Endothelial cell of umbilical vein (primary cell): Measurements from ENCODE around the gene CTIF. TPM values are rescaled to one million over a fixed set of nuclear protein-coding genes. Genes with fewer than 3 reads are reported as not detected.

Source experiments
- BruUV-seq: library from RNA; stranded (reverse); fragments of 400-500 nt; replicated peaks from 2 replicates; lab custom pipeline; 2021; lab: Mats Ljungman, UMichigan
- CTCF ChIA-PET: fragments of 300-600, 350-600 bp; sonication (Branson Sonifier 250); formaldehyde crosslinking; loops from one replicate; lab custom pipeline; 2021; ENCODE audit warnings: antibody characterized with exemption, inconsistent platforms; lab: Charles Lee
- POLR2A ChIA-PET: fragments of 300-600, 350-600 bp; sonication (Branson Sonifier 250); formaldehyde crosslinking; loops from one replicate; lab custom pipeline; 2021; ENCODE audit warnings: antibody characterized with exemption, inconsistent platforms; lab: Charles Lee
- DNase-seq: peaks from one replicate; pipeline ENCODE4 v3.0.0-alpha.2; 2011; ENCODE audit warnings: low read depth, low spot score
- FAIRE-seq: peaks from 2 replicates; lab custom pipeline; 2011; peaks lifted over from hg19 to GRCh38; lab: Jason Lieb, UNC
- H2AFZ ChIP-seq: 2 replicates; pipeline ENCODE4 v1.6.0; 2012; ENCODE audit warnings: low read depth, low read length, control low read depth, inconsistent platforms
- H3K27ac ChIP-seq: 2 replicates; pipeline ENCODE4 v1.5.1; 2011; ENCODE audit warnings: low read depth, mild to moderate bottlenecking, control low read depth, low read length, moderate library complexity; ENCODE audit not compliant: insufficient read depth
- H3K27me3 ChIP-seq, 2 experiments: 2 replicates each; pipeline versions ENCODE4 v1.6.0 to v1.6.1; 2011; ENCODE audit warnings: low read length in 2 of 2, mixed read lengths in 1 of 2; ENCODE audit not compliant: control insufficient read depth in 2 of 2, insufficient read depth in 2 of 2
- H3K36me3 ChIP-seq, 2 experiments: 2 replicates in 1 of 2; 3 replicates in 1 of 2; pipeline ENCODE4 v1.5.1; 2011; ENCODE audit warnings: low read length in 2 of 2, mild to moderate bottlenecking in 1 of 2, moderate library complexity in 1 of 2; ENCODE audit not compliant: control insufficient read depth in 2 of 2, insufficient read depth in 2 of 2; ENCODE audit errors: extremely low read depth in 1 of 2
- H3K4me1 ChIP-seq: 3 replicates; pipeline ENCODE4 v1.5.1; 2011; ENCODE audit warnings: mild to moderate bottlenecking, low read length; ENCODE audit not compliant: control insufficient read depth, insufficient read depth; ENCODE audit errors: extremely low read depth
- H3K4me2 ChIP-seq: 2 replicates; pipeline ENCODE4 v1.6.1; 2011; ENCODE audit warnings: low read length, control low read depth, mixed read lengths; ENCODE audit not compliant: insufficient read depth
- H3K4me3 ChIP-seq, 3 experiments: fragments of 200-600 bp in 1 of 3; sonication (generic), shearing (Covaris generic) in 1 of 3; replicated peaks in 1 of 3; 2 replicates each; pipeline ENCODE4 v1.5.1; 2011 to 2016; ENCODE audit warnings: control low read depth in 3 of 3, low read length in 3 of 3, mild to moderate bottlenecking in 2 of 3, inconsistent platforms in 1 of 3, low read depth in 1 of 3, moderate library complexity in 1 of 3; ENCODE audit not compliant: insufficient read depth in 1 of 3
- H3K79me2 ChIP-seq: 2 replicates; pipeline ENCODE4 v1.6.0; 2012; ENCODE audit warnings: low read length, inconsistent platforms; ENCODE audit not compliant: control insufficient read depth, insufficient read depth
- H3K9ac ChIP-seq: replicated peaks from 2 replicates; pipeline ENCODE3; 2011; ENCODE audit warnings: low read length, control low read depth; ENCODE audit not compliant: insufficient read depth; ENCODE audit errors: extremely low read depth
- H3K9me1 ChIP-seq: replicated peaks from 3 replicates; pipeline ENCODE4 v1.6.0; 2011; ENCODE audit warnings: mild to moderate bottlenecking, low read length; ENCODE audit not compliant: control insufficient read depth, insufficient read depth; ENCODE audit errors: extremely low read depth
- H3K9me3 ChIP-seq: replicated peaks from 2 replicates; pipeline ENCODE4 v1.5.1; 2012; ENCODE audit warnings: low read length, inconsistent platforms; ENCODE audit not compliant: control insufficient read depth, insufficient read depth
- H4K20me1 ChIP-seq: replicated peaks from 2 replicates; pipeline ENCODE3; 2011; ENCODE audit warnings: mild to moderate bottlenecking, low read length; ENCODE audit not compliant: control insufficient read depth, insufficient read depth; ENCODE audit errors: extremely low read depth
- EZH2 ChIP-seq: IDR thresholded peaks from 2 replicates; pipeline ENCODE4 v1.6.1; 2012; ENCODE audit warnings: borderline replicate concordance, low read depth, mild to moderate bottlenecking, moderate library complexity, low read length, inconsistent platforms; ENCODE audit not compliant: severe bottlenecking
- FOS ChIP-seq: IDR thresholded peaks from 2 replicates; pipeline ENCODE4 v1.6.1; 2011; ENCODE audit warnings: mild to moderate bottlenecking, low read length, moderate library complexity, borderline replicate concordance; ENCODE audit not compliant: insufficient read depth
- GATA2 ChIP-seq: IDR thresholded peaks from 2 replicates; pipeline ENCODE4 v1.7.0; 2011; ENCODE audit warnings: low read depth, mild to moderate bottlenecking, moderate library complexity, mixed read lengths, low read length; ENCODE audit not compliant: insufficient read length, insufficient read depth
- JUN ChIP-seq: IDR thresholded peaks from 2 replicates; pipeline ENCODE4 v1.6.1; 2011; ENCODE audit warnings: borderline replicate concordance, low read depth; ENCODE audit not compliant: insufficient read length, insufficient read depth
- MYC ChIP-seq: IDR thresholded peaks from one replicate; pipeline ENCODE4 v1.6.1; 2011; ENCODE audit warnings: mild to moderate bottlenecking, low read depth, low read length
- POLR2A ChIP-seq: IDR thresholded peaks from 2 replicates; pipeline ENCODE4 v1.6.1; 2012; ENCODE audit warnings: low read depth, mild to moderate bottlenecking, control low read depth, low read length
- POLR2AphosphoS5 ChIP-seq: IDR thresholded peaks from 2 replicates; pipeline ENCODE4 v1.6.1; 2012; ENCODE audit warnings: low read depth, mild to moderate bottlenecking, control low read depth, low read length, moderate library complexity; ENCODE audit not compliant: insufficient read depth
- dilution Hi-C: fragments of 300-500 bp; cut with MboI; formaldehyde crosslinking; loops from one replicate; pipeline ENCODE4 v1.15.0; 2019; ENCODE audit warnings: low sequenced_read_pairs; ENCODE audit not compliant: extremely low pct_ligation_motif_present
- intact Hi-C: fragments of 100-400 bp; cut with micrococcal nuclease; formaldehyde crosslinking; loops from one replicate; pipeline ENCODE4 v1.10.0; 2022
- polyA plus RNA-seq, 4 experiments: library from polyadenylated mRNA; depleted of rRNA in 3 of 4; stranded (reverse) in 3 of 4; unstranded in 1 of 4; fragments of >200 nt; gene quantifications; 2 replicates each; pipeline versions ENCODE4 v1.2.1 to v1.2.3, GENCODE V29; 2011 to 2012; ENCODE audit warnings: missing spikeins in 1 of 4
- total RNA-seq: library from RNA; stranded (reverse); gene quantifications from 2 replicates; pipeline ENCODE4 v1.2.3, GENCODE V29; 2021
- TF ChIP-seq, protein P1 (sequence below), 2 donors: IDR thresholded peaks; 1 replicate in 1 of 2; 2 replicates in 1 of 2; pipeline ENCODE4 v1.5.1; 2011; ENCODE audit warnings: low read length in 2 of 2, mild to moderate bottlenecking in 2 of 2, moderate library complexity in 2 of 2, control low read depth in 1 of 2, inconsistent platforms in 1 of 2, low read depth in 1 of 2; ENCODE audit not compliant: insufficient read depth in 1 of 2; ENCODE audit errors: extremely low read depth in 1 of 2
- TF ChIP-seq, protein P2 (sequence below): IDR thresholded peaks from 2 replicates; pipeline ENCODE4 v1.6.1; 2011; ENCODE audit not compliant: insufficient read depth, insufficient read length

Gene CTIF
- total and polyA plus RNA-seq, 2 donors (not counting 3 experiments of a cell fraction or from before 2014, with no cell fraction given) = 20.9 to 57.7 TPM

DNA sequence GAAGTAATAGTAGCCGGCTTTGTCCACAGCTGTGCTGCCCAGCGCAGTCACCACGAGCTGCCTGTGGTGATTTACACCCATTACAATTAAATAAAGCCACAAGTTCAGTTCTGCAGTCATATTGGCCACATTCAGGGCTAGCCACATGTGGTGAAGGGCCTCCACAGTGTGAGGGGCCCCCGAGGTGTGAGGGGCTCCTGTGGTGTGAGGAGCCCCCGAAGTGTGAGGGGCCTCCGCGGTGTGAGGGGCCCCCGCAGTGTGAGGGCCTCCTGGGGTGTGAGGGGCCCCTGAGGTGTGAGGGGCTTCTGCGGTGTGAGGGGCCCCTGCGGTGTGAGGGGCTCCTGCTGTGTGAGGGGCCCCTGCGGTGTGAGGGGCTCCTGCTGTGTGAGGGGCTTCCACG lies 191.2 kb downstream of the CTIF start:
- H3K4me1 ChIP-seq = peaks cover 3% of the 10 kb centered on the region
- no peaks in the 10 kb centered on the region for H3K9me3 ChIP-seq
- DNase-seq (no peak), FAIRE-seq (no peak)
- TF ChIP-seq POLR2AphosphoS5 = no peak
- no peak for TF ChIP-seq EZH2
- TF ChIP-seq MYC = no peak
- no peak for TF ChIP-seq JUN
- no peak for TF ChIP-seq POLR2A
- TF ChIP-seq, protein P1, sequence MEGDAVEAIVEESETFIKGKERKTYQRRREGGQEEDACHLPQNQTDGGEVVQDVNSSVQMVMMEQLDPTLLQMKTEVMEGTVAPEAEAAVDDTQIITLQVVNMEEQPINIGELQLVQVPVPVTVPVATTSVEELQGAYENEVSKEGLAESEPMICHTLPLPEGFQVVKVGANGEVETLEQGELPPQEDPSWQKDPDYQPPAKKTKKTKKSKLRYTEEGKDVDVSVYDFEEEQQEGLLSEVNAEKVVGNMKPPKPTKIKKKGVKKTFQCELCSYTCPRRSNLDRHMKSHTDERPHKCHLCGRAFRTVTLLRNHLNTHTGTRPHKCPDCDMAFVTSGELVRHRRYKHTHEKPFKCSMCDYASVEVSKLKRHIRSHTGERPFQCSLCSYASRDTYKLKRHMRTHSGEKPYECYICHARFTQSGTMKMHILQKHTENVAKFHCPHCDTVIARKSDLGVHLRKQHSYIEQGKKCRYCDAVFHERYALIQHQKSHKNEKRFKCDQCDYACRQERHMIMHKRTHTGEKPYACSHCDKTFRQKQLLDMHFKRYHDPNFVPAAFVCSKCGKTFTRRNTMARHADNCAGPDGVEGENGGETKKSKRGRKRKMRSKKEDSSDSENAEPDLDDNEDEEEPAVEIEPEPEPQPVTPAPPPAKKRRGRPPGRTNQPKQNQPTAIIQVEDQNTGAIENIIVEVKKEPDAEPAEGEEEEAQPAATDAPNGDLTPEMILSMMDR (IDR thresholded peaks at IDR 0.05; ENCODE audit: extremely low read depth in 1 of 2, insufficient read depth in 1 of 2, low read depth in 1 of 2, low read length in 2 of 2) = no peak
- TF ChIP-seq GATA2 = no peak
- TF ChIP-seq, protein P2, sequence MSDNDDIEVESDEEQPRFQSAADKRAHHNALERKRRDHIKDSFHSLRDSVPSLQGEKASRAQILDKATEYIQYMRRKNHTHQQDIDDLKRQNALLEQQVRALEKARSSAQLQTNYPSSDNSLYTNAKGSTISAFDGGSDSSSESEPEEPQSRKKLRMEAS = no peak
- no peak for TF ChIP-seq FOS
- no peak overlapping the region for H3K4me2 ChIP-seq
- no peaks in the 10 kb centered on the region for H4K20me1 ChIP-seq
- H3K79me2 ChIP-seq = no peaks in the 10 kb centered on the region
- H3K36me3 ChIP-seq = no peaks in the 10 kb centered on the region
- intact Hi-C loops = no loop called here
- no peak overlapping the region for H3K27ac ChIP-seq
- no peak overlapping the region for H2AFZ ChIP-seq
- H3K9me1 ChIP-seq = no peaks in the 10 kb centered on the region
- POLR2A ChIA-PET = no interaction called here
- no peak overlapping the region for H3K9ac ChIP-seq
- no peak overlapping the region for H3K4me3 ChIP-seq
- no TSS peak for BruUV-seq
- dilution Hi-C loops = no loop called here
- CTCF ChIA-PET = no interaction called here
- no peaks in the 10 kb centered on the region for H3K27me3 ChIP-seq
